K562 (cell line): ENCODE measurements around the gene SLC25A21. TPM values are rescaled to one million over a fixed set of nuclear protein-coding genes. Genes with fewer than 3 reads are reported as not detected.
A peak's percentile ranks its signal among the peaks of the same experiment; 100 is the strongest.

Experiments
- ATAC-seq: fragments of 200-7000 bp; cut with Tn5 transposase; 3 replicates; pipeline ENCODE4 v1.9.1; 2020; ENCODE audit warnings: moderate library complexity
- BruUV-seq: library from RNA; stranded (reverse); fragments of 400-500 nt; replicated peaks from 2 replicates; lab custom pipeline; 2021; lab: Mats Ljungman, UMichigan
- CTCF ChIA-PET: fragments of 300-600 bp; formaldehyde crosslinking; extraction: SDS; loops from one replicate; lab custom pipeline; 2021; ENCODE audit warnings: low intra/inter-chr PET ratio; lab: Yijun Ruan, JAX
- POLR2A ChIA-PET: fragments of 300-600, 350-650 bp; sonication (Branson Sonifier 250); formaldehyde crosslinking; extraction: SDS; loops from one replicate; lab custom pipeline; 2021; ENCODE audit warnings: antibody characterized with exemption, inconsistent platforms; lab: Yijun Ruan, JAX
- DNase-seq, 4 experiments: peaks; one replicate each; pipeline versions ENCODE4 v3.0.0 to v3.0.0-alpha.2; 2011 to 2018; ENCODE audit warnings: low spot score in 3 of 4, mixed read lengths in 3 of 4; ENCODE audit errors: extremely low read depth in 1 of 4
- FAIRE-seq: peaks from 2 replicates; lab custom pipeline; 2011; peaks lifted over from hg19 to GRCh38; lab: Jason Lieb, UNC
- H2AFZ ChIP-seq: 2 replicates; pipeline ENCODE4 v1.6.0; 2011; ENCODE audit warnings: low read depth, low read length, control low read depth, inconsistent platforms
- H3K27ac ChIP-seq: fragments of 200-600 bp; 3 replicates; pipeline ENCODE4 v1.8.0; 2011; ENCODE audit warnings: low read depth, mild to moderate bottlenecking, control low read depth, inconsistent platforms, low read length, moderate library complexity, mixed read lengths; ENCODE audit errors: extremely low read depth
- H3K27me3 ChIP-seq, 2 experiments: fragments of 300-600 bp in 1 of 2; 2 replicates in 1 of 2; 3 replicates in 1 of 2; pipeline versions ENCODE4 v1.6.0 to v1.8.0; 2011; ENCODE audit warnings: inconsistent platforms in 2 of 2, low read length in 2 of 2, mild to moderate bottlenecking in 1 of 2, mixed read lengths in 1 of 2, moderate library complexity in 1 of 2; ENCODE audit not compliant: control insufficient read depth in 2 of 2, insufficient read depth in 2 of 2
- H3K36me3 ChIP-seq: fragments of 300-600 bp; 3 replicates; pipeline ENCODE4 v1.8.0; 2011; ENCODE audit warnings: mild to moderate bottlenecking, low read length, inconsistent platforms; ENCODE audit not compliant: control insufficient read depth, insufficient read depth
- H3K4me1 ChIP-seq, 2 experiments: fragments of 200-600 bp in 1 of 2; replicated peaks in 1 of 2; 2 replicates in 1 of 2; 3 replicates in 1 of 2; pipeline versions ENCODE4 v1.5.1 to v1.8.0; 2011; ENCODE audit warnings: inconsistent platforms in 2 of 2, low read length in 2 of 2, mild to moderate bottlenecking in 1 of 2, mixed read lengths in 1 of 2, moderate library complexity in 1 of 2; ENCODE audit not compliant: control insufficient read depth in 2 of 2, insufficient read depth in 2 of 2
- H3K4me2 ChIP-seq: 2 replicates; pipeline ENCODE4 v1.6.1; 2011; ENCODE audit warnings: low read length, control low read depth, inconsistent platforms, mixed read lengths; ENCODE audit not compliant: insufficient read depth
- H3K4me3 ChIP-seq: fragments of 200-600 bp; sonication (generic), shearing (Covaris generic); 2 replicates; pipeline ENCODE4 v1.5.1; 2016; ENCODE audit warnings: control low read depth, inconsistent platforms
- H3K79me2 ChIP-seq: fragments of 200-600 bp; 3 replicates; pipeline ENCODE4 v1.8.0; 2011; ENCODE audit warnings: low read length, inconsistent platforms; ENCODE audit not compliant: control insufficient read depth, insufficient read depth
- H3K9ac ChIP-seq, 2 experiments: 2 replicates each; pipeline versions ENCODE4 v1.6.0 to v1.6.1; 2011; ENCODE audit warnings: low read depth in 2 of 2, low read length in 2 of 2, control low read depth in 1 of 2, inconsistent platforms in 1 of 2, mild to moderate bottlenecking in 1 of 2, mixed read lengths in 1 of 2; ENCODE audit not compliant: insufficient read depth in 1 of 2
- H3K9me1 ChIP-seq: one replicate; pipeline ENCODE4 v1.6.0; 2011; ENCODE audit warnings: inconsistent platforms, mild to moderate bottlenecking, low read length, moderate library complexity; ENCODE audit not compliant: control insufficient read depth, insufficient read depth
- H3K9me3 ChIP-seq: replicated peaks from 2 replicates; pipeline ENCODE4 v1.5.1; 2011; ENCODE audit warnings: low read depth, low read length, inconsistent platforms; ENCODE audit not compliant: control insufficient read depth, insufficient read depth
- H4K20me1 ChIP-seq: replicated peaks from 2 replicates; pipeline ENCODE4 v1.6.1; 2011; ENCODE audit warnings: low read length, inconsistent platforms, mixed read lengths; ENCODE audit not compliant: control insufficient read depth, insufficient read depth
- BHLHE40 ChIP-seq: IDR thresholded peaks from 2 replicates; pipeline ENCODE4 v1.6.1; 2011; ENCODE audit warnings: low read length, improper control_type of control experiment
- HMG20A ChIP-seq: fragments of 450-650 bp; formaldehyde crosslinking; conservative IDR thresholded peaks from 2 replicates; pipeline ENCODE4 v1.4.0; 2020; ENCODE audit warnings: mild to moderate bottlenecking, mixed read lengths
- KLF1 ChIP-seq: fragments of 450-650 bp; IDR thresholded peaks from 2 replicates; pipeline ENCODE4 v1.6.1; 2016; ENCODE audit warnings: missing genetic modification characterization, missing compliant biosample characterization
- SLC30A9 ChIP-seq: fragments of 250-450 bp; sonication (Bioruptor Pico); IDR thresholded peaks from 2 replicates; pipeline ENCODE4 v1.8.0; 2022; ENCODE audit warnings: mild to moderate bottlenecking, moderate library complexity
- SRSF7 ChIP-seq: fragments of 200-400 bp; formaldehyde crosslinking; optimal IDR thresholded peaks from 2 replicates; pipeline ENCODE3; 2017; ENCODE audit warnings: mild to moderate bottlenecking, low read depth, low read length
- TARDBP ChIP-seq: fragments of 450-650 bp; IDR thresholded peaks from 2 replicates; pipeline ENCODE4 v1.6.1; 2016
- TCFL5 ChIP-seq: fragments of 250-450 bp; sonication (Bioruptor Pico); conservative IDR thresholded peaks from 2 replicates; pipeline ENCODE4 v1.6.1; 2021; ENCODE audit warnings: mild to moderate bottlenecking, moderate library complexity, matching md5 sums
- TEAD4 ChIP-seq, 2 experiments: sonication (generic) in 1 of 2; formaldehyde crosslinking in 1 of 2; IDR thresholded peaks; 2 replicates each; pipeline versions ENCODE4 v1.6.1 to v1.8.0; 2012 to 2022; ENCODE audit warnings: borderline replicate concordance in 1 of 2, inconsistent platforms in 1 of 2, low read length in 1 of 2, mild to moderate bottlenecking in 1 of 2, missing genetic modification reagents in 1 of 2
- TGIF2 ChIP-seq: sonication (generic); formaldehyde crosslinking; IDR thresholded peaks from 2 replicates; pipeline ENCODE4 v1.8.1; 2022; ENCODE audit warnings: mild to moderate bottlenecking, missing genetic modification reagents, moderate library complexity
- ZKSCAN8 ChIP-seq: fragments of 200-800 bp; sonication (Bioruptor generic); IDR thresholded peaks from 2 replicates; pipeline ENCODE4 v1.6.1; 2016; ENCODE audit warnings: missing genetic modification characterization, missing compliant biosample characterization
- ZNF124 ChIP-seq: sonication (generic); formaldehyde crosslinking; IDR thresholded peaks from 2 replicates; pipeline ENCODE4 v1.8.1; 2022; ENCODE audit warnings: missing genetic modification reagents
- ZNF140 ChIP-seq: fragments of 250-450 bp; sonication (Bioruptor Pico); IDR thresholded peaks from 2 replicates; pipeline ENCODE4 v1.8.0; 2021; ENCODE audit warnings: moderate library complexity, mild to moderate bottlenecking, inconsistent platforms
- ZNF165 ChIP-seq: fragments of 250-450 bp; sonication (Bioruptor Pico); IDR thresholded peaks from 2 replicates; pipeline ENCODE4 v1.4.0; 2020; ENCODE audit warnings: borderline replicate concordance
- ZNF696 ChIP-seq: fragments of 250-450 bp; sonication (Bioruptor Pico); conservative IDR thresholded peaks from 2 replicates; pipeline ENCODE4 v1.4.0; 2020; ENCODE audit warnings: mild to moderate bottlenecking, moderate library complexity
- WGBS: fragments of 100-300 bp; shearing (Covaris generic); methylation state at CpG from one replicate; pipeline ENCODE4 v1.1.6; 2016; ENCODE audit warnings: low coverage, mixed read lengths; ENCODE audit not compliant: insufficient coverage; ENCODE audit errors: missing lambda C conversion rate; 5-methylcytosine and 5-hydroxymethylcytosine counted together
- in situ Hi-C: fragments of 300-500 bp; cut with MboI; formaldehyde crosslinking; loops from 4 replicates; pipeline ENCODE4 v1.15.0; 2018; ENCODE audit warnings: inconsistent platforms, mixed read lengths
- intact Hi-C: fragments of 100-400 bp; cut with micrococcal nuclease; formaldehyde crosslinking; loops from 2 replicates; pipeline ENCODE4 v1.14.2; 2022
- polyA plus RNA-seq, 8 experiments: library from polyadenylated mRNA; depleted of rRNA in 4 of 8; stranded (reverse) in 5 of 8; unstranded in 3 of 8; fragments of >200 nt; fragmentation: Nextera tagmentation in 2 of 8; fragmentation: Illumina TruSeq in 1 of 8; extraction: Ambion mirVana in 2 of 8; extraction: Trizol in 1 of 8; gene quantifications; 2 replicates each; pipeline versions ENCODE4 v1.2.1 to v1.2.3, GENCODE V29; 2011 to 2014; ENCODE audit warnings: inconsistent platforms in 1 of 8, missing spikeins in 1 of 8
- total RNA-seq, 7 experiments: library from RNA; depleted of rRNA in 6 of 7; stranded (reverse); fragments of >200 nt in 6 of 7; fragmentation: Illumina TruSeq in 2 of 7; extraction: Trizol in 2 of 7; gene quantifications; 2 replicates each; pipeline versions ENCODE4 v1.2.1 to v1.2.3, GENCODE V29; 2011 to 2021; ENCODE audit warnings: low replicate concordance in 1 of 7
- TF ChIP-seq, protein P1 (sequence below): fragments of 250-450 bp; sonication (Bioruptor Pico); IDR thresholded peaks from 2 replicates; pipeline ENCODE4 v1.4.0; 2020; ENCODE audit warnings: mild to moderate bottlenecking, moderate library complexity
- TF ChIP-seq, protein P2 (sequence below): fragments of 250-450 bp; sonication (Bioruptor Pico); IDR thresholded peaks from 2 replicates; pipeline ENCODE4 v1.8.0; 2022; ENCODE audit warnings: moderate library complexity, mild to moderate bottlenecking, inconsistent platforms

Gene SLC25A21
- total and polyA plus RNA-seq, 9 of the 15 experiments (the other 6 are each of a cell fraction or from before 2014, with no cell fraction given) = 15.2 to 46.7 (median 28.7) TPM

DNA sequence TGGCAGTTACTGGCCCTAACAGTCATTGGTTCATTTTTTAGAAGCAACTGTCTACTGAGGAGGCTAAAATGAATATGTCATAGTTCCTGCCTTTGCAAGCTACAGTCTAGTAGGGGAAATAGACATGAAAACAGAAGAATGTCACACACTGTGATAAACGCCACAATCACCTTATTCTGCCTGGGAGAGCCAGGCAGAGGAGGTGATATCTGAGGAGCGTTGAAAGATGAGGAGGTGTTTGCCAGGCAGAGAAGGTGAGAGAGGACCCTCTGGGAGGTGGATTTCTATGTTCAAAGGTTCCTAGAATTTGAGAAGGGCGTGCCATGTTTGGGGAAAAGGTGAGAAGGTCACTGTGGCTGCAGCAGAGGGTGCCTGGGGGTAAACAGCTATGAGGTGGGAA lies 325.0 kb downstream of the SLC25A21 start:
- peak; percentile 11 for FAIRE-seq
- POLR2A ChIA-PET = interaction anchor here (0.7 to 1.0 kb wide), 2 partner anchors 11 to 14 kb away, joined by 3 read pairs; no protein-coding TSS in a partner anchor
- Histone ChIP-seq H4K20me1 (no peaks in the 10 kb centered on the region; the same call in 1 of the 2 replicates), H3K9me3 (no peaks in the 10 kb centered on the region), H3K27me3 (no peaks in the 10 kb centered on the region), H3K9me1 (peaks cover 6% of the 10 kb centered on the region), H2AFZ (no peak overlapping the region), H3K79me2 (no peaks in the 10 kb centered on the region), H3K36me3 (no peaks in the 10 kb centered on the region), H3K9ac (no peak overlapping the region), H3K4me3 (no peak overlapping the region), H3K4me2 (no peak overlapping the region), H3K27ac (no peak overlapping the region; the same call in 2 of the 3 replicates), H3K4me1 (peaks cover 0 to 12% of the 10 kb centered on the region in 2 experiments; a peak in 2 of 5 replicates)
- no peak for TF ChIP-seq HMG20A (CRISPR knock-in tag)
- TF ChIP-seq, protein P1, sequence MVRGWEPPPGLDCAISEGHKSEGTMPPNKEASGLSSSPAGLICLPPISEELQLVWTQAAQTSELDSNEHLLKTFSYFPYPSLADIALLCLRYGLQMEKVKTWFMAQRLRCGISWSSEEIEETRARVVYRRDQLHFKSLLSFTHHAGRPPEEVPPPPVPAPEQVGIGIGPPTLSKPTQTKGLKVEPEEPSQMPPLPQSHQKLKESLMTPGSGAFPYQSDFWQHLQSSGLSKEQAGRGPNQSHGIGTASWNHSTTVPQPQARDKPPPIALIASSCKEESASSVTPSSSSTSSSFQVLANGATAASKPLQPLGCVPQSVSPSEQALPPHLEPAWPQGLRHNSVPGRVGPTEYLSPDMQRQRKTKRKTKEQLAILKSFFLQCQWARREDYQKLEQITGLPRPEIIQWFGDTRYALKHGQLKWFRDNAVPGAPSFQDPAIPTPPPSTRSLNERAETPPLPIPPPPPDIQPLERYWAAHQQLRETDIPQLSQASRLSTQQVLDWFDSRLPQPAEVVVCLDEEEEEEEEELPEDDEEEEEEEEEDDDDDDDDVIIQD (CRISPR knock-in tag) = no peak
- no peak for TF ChIP-seq TEAD4 (IDR thresholded peaks at IDR 0.05; ENCODE audit: low read length)
- no peak for TF ChIP-seq TEAD4 (CRISPR knock-in tag; IDR thresholded peaks at IDR 0.05; ENCODE audit: borderline replicate concordance)
- TF ChIP-seq ZKSCAN8 (CRISPR knock-in tag) = no peak
- TF ChIP-seq SLC30A9 (CRISPR knock-in tag) = no peak
- TF ChIP-seq ZNF696 (CRISPR knock-in tag) = no peak
- no peak for TF ChIP-seq BHLHE40
- no peak for TF ChIP-seq KLF1 (tag)
- TF ChIP-seq TCFL5 (CRISPR knock-in tag) = no peak
- no peak for TF ChIP-seq SRSF7
- TF ChIP-seq ZNF165 (CRISPR knock-in tag) = no peak
- no peak for TF ChIP-seq ZNF124
- TF ChIP-seq, protein P2, sequence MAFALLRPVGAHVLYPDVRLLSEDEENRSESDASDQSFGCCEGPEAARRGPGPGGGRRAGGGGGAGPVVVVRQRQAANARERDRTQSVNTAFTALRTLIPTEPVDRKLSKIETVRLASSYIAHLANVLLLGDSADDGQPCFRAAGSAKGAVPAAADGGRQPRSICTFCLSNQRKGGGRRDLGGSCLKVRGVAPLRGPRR = no peak
- no peak for TF ChIP-seq ZNF140 (CRISPR knock-in tag)
- no peak for TF ChIP-seq TGIF2 (CRISPR knock-in tag)
- TF ChIP-seq TARDBP = no peak
- ATAC-seq = peak; percentile 71
- WGBS = 27% methylated on average over 3 of the region's 3 CpGs
- CTCF ChIA-PET = no interaction called here
- intact Hi-C loops = no loop called here
- in situ Hi-C loops = no loop called here
- BruUV-seq = no TSS peak
- DNase-seq = peak in 2 of 4 experiments; percentile 6 to 15
